ENCODE measurements around the gene MKKS.

The MKKS gene

DNA sequence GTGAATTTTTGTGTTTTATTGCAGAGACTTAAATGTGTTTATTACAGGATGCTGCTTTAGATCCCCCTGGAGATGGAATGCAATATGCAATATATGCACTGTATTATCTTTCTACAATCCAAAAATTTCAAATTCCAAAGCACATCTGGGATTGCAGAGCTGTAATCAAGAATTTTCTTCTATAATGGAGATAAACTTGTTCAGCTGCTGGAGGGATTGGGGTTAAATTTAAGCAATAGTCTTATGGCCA is 66.4 kb downstream of the MKKS start:
- DNase-seq: no peak

DNA sequence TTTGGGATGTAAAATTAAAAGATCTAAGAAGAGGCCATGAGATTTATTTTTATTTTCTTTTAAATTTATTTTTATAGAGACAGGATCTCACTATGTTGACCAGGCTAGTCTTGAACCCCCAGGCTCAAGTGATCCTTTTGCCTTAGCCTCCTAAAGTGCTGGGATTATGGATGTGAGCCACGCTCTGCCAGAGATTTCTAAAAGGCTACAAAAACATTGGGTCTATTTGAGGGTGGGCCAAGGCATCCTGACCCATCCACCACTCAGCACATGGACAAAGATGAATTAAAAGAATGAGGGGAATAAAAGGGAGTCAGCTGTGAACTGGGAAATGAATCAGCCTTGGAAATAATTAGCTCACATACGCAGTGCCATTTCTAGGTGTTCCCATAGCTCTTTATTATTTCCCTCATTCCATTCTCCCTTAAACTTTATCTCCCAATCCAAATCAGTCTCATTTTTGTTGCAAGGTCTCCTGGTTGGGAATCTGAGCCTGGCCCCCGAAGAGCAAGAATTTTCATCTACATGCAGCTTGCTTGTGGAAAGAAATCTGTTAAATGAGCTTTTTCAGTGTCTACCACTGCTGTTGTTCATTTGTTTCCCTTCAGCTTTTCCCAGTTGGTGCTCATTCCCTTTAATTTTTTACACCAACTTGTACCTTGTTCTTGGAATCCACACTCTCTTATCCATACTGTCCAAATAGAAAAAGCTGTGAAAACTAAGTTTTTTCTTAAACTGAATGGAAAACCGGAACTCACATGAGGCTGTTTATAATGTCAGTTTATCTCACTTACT is 66.9 kb downstream of the MKKS start:
- DNase-seq: no peak

DNA sequence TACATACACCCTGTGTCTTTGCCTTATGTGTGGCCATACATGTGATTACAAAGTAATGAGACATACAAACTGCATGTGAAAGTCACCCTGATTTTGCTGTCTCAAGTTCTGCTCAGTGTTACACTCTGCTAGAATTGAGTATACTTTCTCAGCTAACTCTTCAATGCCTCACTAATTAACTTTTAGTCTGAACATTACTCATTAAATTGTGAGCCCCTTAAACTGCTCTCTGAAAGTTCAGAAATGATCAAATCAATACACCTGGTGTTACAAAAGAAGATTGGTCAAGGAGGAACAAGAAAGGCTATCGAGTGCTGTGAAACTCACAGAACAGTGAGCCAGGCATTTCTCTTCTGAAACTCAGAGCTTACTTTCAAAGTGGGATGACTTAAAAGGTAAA is 71.3 kb downstream of the MKKS start:
- no peak for DNase-seq

DNA sequence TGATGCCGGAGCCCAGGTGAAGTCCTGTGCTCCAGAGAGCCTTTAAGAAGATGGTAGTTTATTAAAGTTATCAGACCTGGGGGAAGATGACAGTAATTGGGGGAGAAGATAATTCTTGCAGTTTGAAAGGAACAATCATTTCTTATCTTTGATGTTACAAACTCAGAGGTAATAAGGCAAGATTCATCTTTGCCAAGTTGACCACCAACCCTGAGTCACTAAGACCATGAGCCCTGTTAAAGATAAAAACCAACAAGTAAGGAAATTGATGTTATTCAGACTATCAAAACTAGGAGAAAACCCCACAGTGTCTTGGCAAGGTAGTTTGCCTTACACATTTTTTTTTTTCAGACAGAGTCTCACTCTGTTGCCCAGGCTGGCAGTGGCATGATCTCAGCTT is 73.1 kb downstream of the MKKS start:
- no peak for DNase-seq

DNA sequence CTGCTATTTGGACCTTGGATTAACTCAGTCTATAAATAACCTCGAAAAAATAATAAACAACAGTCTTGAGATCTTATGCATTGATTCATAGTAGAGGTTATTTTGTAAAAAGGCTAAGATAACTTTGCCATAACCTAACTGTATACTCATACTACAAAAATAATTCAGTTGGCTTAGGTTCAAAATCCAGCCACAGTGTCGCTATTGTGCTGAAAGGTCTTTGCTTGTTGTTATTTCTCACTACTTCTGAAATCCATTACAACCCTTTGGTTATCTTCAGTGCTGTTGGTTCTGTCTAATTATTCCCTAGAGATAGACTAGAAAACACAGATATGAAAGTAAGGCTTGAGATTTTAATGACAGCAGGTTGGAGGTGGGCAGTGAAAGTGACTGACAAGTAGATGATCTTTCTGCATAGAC is 74.4 kb downstream of the MKKS start:
- DNase-seq: no peak

DNA sequence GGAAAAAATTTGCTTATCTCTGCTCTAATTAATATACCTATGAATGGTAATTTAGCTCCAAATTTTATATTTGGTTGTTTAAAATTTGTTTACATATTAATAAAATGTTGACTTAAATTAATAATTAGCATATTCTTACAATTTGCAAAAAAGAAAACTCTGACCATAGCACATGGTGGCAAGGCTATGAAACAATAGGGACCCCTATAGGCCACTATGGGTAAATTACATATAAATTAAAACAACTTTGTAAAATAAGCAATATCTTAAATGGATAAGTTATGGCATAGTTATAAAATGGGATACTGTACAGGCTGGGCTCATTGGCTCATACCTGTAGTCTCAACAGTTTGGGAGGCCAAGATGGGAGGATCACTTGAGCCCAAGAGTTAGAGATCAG is 76.0 kb downstream of the MKKS start:
- peak; percentile 21 for DNase-seq

DNA sequence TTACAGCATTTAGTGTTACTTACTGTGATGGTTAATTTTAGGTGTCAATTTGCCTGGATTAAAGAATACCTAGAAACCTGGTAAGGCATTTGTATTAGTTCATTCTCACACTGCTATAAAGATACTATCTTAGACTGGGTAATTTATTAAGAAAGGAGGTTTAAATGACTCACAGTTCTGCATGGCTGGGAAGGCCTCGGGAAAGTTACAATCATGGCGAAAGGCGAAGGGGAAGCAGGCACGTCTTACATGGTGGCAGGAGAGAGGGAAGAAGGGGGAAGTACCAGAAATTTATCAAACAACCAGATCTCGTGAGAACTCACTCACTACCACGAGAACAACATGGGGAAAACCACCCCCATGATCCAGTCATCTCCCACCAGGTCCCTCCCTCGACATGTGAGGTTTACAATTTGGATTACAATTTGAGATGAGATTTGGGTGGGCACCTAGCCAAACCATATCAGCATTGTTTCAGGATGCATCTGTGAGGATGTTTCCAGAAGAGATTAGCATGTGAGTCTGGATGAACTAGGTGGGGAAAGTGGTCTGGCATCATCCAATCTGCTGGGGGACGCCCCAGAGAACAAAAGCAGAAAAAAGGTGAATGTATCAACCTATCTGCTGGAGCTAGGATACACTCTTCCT is 76.8 kb downstream of the MKKS start:
- no peak for DNase-seq

DNA sequence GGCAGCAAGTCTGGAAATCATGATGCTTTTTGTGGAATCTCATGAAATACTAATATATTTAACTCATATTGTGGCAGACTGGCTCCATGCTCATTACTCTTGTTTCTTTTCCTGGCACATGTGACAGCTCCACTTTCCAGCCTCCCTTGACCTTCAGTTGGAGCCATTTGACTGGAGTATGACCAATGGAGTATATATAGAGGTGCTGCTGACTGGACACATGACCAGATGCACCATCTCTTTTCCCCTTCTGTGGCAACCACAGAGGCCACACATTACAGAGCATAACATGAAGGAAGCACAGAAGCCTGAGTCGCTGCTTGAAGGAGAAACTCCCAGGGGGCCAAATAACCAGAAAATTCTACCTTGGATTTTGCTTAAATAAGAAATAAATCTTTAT is 77.4 kb downstream of the MKKS start:
- no peak for DNase-seq

DNA sequence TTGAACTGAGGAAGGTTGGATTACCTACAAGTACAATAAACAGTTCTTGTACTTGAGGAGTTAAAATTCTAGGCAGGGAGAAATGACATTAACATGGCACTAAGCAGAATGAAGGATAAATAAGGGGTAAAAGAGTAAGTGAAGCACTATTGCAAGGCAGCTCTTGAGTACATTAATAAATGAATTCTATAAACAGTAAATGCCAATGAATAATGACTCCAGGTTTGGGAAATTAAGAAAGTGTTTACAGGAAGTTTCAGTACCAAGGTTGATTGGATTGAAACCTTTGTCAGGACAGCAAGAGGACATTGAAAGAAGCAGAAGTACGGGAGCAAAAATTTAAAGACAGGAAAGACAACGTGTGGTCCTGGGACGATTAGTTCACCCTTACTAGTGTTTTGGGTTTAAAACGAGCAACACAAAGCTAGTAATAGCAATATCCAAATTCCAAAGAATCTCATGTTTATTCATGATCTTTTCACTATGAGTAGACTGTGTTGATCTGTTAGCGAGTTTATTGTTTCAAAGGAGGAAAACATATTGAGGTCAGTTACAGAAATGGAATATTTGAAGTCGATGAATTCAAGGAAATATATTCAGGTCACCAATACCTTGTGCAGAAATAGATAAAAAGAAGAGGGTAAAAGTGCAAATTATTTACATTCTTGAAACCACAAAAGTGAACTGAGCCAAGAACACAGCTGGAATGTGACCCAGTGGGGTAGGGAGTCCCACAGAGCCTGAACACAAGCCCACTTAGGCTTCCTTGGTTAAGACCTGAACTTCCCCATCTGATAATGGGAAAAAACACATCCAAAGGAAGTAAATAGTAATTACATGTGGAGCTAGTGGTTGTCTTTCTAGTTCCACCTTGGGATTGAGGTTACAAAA is 80.8 kb downstream of the MKKS start:
- no peak for DNase-seq
